ENCODE measurements around the gene TSHZ2.

TSHZ2 gene

DNA sequence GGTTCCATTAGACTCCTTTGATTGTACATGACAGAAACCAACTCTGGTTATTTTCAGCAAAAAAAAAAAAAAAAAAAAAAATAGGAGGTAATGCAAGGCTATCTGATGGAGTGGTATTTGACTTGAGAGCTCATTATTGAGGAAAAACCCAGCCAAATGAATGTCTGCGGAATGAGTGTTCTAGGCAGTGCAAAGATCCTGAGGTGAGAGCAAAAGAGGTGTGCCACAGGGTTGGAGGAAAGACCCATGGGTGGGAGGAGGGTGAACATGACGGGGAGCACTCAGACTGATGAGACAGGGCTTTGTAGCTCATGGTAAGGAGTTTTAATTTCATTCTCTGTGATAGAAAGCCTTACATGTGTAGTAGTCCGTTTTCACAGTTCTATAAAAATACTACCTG, 188.9 kb downstream of the TSHZ2 start:
- DNase-seq (ENCODE audit: low read depth, low spot score), result no peak

DNA sequence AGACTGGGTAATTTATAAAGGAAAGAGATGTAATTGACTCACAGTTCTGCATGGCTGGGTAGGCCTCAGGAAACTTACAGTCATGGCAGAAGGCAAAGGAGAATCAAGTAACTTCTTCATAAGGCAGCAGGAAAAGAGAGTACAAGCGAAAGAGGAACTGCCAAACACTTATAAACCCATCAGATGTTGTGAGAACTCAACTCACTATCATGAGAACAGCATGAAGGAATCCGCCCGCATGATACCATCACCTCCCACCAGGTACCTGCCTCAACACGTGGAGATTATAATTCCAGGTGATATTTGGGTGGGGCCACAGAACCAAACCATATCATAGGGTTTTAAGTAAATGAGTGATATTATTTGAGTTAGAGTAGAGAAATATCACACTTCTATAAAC, 189.3 kb downstream of the TSHZ2 start:
- no peak for DNase-seq (ENCODE audit: low read depth, low spot score)

DNA sequence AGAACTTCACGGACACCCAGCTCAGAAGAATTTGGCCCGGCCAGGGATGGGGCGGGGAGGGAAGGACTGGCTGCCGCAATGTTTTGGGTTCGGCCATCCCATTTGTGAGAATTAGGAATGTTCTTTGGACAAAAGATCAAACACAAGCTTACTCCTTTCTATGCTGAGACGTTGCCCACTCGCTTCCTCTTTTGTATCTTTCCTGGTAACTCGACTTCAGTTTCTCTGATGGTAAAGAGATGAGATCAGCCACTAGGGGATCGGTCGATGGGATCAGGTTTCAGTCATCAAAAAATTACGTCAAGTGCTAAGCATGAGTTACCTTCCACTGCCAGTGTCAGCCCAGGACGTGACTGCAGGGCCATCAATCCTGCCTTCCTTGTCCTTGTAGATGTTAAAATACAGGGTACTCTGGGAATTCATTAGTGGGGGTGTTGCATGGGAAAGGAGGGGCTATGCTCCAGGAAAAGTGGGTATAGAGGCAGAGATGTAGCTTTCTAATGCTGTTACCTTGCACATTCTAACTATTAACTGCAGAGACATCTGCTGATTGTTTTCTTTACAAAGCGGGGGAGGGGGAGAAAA, 190.2 kb downstream of the TSHZ2 start:
- DNase-seq (ENCODE audit: low read depth, low spot score), result peak; percentile 86

DNA sequence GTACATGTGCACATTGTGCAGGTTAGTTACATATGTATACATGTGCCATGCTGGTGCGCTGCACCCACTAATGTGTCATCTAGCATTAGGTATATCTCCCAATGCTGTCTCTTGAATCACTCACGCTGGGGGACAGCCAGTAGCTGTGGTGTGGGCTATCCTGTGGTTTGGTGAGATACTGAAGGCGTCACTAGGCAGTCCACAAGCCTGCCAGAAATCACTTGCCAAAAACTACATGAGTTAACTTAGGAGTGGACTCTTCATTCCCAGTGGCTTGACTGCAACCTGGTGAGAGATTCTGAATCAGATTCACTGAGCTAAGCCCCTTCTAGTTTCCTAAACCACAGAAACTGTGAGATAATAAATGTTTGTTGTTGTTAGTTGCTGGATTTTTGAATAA, 191.3 kb downstream of the TSHZ2 start:
- DNase-seq (ENCODE audit: low read depth, low spot score), result peak; percentile 89

DNA sequence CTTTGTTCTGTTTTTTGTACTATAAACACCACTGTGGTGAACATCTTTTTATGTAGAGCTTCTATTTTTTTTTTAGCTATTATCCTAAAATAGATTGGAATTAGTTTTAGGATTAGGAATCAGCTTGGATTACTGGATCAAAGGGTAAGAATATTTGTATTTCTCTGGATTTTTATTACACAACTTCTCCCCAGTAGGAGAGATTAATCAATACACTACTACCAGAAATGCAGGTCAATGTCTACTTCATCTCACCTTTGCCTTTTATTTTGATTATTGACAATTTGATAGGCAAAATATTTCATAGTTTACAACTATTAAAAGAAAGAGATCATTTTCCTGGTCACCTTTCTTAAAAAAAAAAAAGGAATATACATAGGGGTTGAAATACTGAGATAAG, 191.9 kb downstream of the TSHZ2 start:
- no peak for DNase-seq (ENCODE audit: low read depth, low spot score)

DNA sequence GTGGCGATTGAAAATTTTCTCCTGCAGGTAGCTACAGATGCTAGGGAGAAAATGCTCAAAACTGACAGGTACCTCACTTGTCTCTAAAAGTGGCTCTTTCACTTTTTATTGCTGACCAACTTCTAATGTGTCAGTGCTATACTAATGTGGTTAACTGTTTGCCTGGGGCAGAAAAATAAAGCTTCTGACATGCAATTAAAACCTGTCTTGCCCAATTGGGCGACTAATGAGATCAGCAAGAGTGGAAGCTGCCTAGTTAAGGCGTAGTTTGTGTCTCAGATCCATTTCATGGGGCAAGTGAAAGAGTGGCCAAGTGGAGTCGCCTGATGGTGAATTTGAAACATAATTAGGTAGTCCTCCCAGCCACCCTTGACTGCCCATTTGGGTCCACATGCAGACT, 193.3 kb downstream of the TSHZ2 start:
- no peak for DNase-seq (ENCODE audit: low read depth, low spot score)

DNA sequence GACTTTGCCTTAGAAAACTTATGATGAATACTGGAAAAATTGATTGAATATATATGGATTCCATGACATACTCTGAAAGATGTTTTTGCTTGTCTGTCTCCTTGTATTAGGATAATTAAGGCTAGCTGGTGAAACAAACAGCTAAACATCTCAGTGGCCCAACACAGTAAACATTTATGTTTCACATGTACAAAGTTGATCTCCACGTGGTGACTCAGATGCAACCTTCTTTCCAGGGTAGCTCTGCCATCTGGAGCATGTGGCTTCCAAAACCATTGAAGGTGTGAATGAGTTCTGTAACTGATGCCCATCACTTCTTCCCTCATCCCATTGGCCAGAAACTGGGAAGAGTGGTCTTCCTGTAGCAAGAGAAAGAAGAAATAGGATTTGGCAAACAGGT, 196.3 kb downstream of the TSHZ2 start:
- no peak for DNase-seq (ENCODE audit: low read depth, low spot score)

DNA sequence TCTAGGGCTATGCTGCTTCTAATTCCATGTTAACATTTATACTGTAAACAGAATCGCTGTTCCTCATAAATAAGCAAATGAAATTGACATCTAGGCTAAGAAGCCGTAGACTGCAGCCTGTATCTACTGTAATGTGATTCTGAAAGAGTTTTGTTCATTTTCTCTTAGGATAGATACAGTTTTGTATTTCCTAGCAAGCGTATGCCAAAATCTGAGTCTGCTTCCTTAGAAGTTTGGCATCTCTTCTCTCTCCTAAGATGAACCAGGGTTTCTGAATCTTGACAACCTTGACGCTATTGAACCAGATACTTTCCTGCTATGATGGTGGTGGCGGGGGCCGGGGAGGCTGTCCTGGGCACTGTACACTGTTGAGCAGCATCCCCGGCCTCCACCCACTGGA, 198.0 kb downstream of the TSHZ2 start:
- no peak for DNase-seq (ENCODE audit: low read depth, low spot score)

DNA sequence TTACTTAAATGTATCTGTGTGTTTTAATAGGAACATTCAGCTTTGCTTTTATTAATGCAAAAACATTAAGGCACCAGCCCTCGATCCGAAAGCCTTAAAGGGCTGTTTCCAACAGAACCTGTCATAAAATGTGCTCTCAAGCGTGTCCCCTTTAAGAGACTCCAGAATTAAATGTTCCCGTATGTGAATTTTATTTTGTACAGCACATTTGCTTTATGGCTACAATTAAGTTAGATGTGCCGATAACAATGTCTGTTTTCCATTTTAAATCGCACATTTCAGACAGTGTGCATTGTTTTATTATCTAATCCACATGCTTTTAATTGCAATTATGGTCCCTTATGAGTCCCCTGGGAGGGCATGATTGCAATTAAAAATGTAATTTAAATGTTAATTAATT, 198.9 kb downstream of the TSHZ2 start:
- no peak for DNase-seq (ENCODE audit: low read depth, low spot score)

DNA sequence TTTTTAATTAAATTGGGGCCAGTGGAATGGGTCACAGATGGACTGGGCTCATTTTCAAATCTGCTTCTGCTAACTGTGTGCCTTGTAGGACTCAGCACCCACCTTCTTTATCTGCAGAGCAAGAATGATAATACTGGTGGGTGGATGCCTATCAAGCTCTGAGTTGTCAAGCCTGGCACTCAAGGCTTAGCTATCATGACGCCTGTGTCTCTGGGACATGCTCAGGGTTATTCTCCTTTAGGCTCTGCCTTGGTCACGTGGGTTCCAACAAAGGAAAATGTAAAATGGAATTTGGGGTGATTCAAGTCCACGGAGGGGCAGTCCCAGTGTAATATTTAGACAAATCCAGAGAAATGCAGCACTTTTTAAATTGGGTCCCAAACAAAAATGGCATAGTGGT, 202.3 kb downstream of the TSHZ2 start:
- no peak for DNase-seq (ENCODE audit: low read depth, low spot score)

DNA sequence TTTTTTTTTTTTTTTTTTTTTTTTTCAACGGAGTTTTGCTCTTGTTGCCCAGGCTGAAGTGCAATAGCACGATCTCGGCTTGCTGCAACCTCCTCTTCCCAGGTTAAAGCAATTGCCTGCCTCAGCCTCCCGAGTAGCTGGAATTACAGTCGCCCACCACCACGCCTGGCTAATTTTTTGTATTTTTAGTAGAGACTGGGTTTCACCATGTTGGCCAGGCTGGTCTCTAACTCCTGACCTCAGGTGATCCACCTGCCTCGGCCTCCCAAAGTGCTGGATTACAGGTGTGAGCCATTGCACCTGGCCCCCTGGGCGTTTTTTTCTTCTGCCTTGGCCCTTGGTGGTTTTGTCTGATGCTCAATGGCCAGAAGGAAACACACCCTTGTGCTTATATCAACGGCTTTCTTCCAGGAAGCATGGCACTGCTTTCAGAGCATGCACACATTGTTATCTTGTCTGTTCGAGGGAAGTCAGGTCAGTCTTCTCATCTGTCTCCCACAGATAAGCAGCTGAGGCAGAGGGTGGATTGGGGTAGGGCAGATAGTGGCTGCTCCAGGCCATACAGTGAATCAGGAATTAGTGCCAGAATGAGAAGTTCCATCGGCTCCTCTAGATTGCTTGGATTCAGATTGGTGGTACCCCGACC, 203.1 kb downstream of the TSHZ2 start:
- no peak for DNase-seq (ENCODE audit: low read depth, low spot score)

DNA sequence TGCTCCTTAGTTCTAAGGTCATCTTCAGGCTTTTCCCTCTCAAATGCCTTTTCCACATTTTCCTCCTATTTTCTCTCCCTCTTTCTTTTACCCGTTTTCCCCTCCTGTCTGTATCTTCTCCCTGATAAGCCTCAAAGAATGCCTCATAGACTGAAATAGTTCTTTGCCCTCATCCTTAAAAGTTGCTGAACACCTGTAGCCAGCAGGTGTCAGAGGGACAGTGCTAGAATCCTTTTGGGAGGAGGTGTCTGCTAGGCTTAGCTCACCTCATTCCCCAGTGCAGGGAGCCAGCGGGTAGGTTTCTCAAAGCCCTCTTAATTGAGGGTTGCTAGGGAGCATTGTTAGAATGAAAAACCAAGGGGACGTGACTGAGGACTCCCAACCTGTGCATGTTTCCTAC, 204.0 kb downstream of the TSHZ2 start:
- no peak for DNase-seq (ENCODE audit: low read depth, low spot score)

DNA sequence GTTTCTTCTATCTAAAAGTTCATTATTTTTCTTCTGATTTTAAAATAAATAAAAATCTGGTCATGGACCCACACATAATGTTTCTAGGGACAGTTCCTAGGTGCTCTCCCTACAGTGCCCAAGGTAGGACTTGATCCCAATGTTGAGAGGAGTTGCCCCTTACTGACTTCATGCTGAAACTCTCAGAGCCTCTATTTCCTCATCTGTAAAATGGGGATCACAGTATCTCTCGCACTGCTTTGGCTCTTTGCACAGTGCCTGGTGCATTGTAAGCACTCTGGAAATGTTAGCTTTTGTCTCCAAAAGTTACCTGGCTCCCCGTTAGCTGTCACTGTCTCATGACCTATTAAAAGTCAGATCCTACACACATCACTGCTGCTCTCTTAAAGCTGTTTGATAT, 205.5 kb downstream of the TSHZ2 start:
- DNase-seq (ENCODE audit: low read depth, low spot score), result no peak

DNA sequence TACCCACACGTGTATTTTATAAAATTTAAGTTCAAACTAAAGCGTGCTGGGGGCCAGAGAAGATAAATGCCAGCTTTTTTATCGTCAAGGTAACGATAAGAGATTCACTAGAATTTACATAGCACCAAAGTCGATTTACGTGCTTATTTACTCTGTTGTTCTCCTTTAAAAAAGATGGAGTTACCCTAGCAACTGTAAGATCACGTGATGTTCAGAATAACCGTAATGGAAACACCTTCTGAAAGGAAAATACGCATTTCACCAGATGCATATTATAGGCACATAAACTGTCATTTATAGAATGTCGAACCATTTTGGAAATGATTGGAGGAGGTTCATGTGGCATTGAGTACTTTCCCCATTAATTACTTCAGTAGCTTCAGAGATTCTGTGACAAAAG, 207.6 kb downstream of the TSHZ2 start:
- no peak for DNase-seq (ENCODE audit: low read depth, low spot score)

DNA sequence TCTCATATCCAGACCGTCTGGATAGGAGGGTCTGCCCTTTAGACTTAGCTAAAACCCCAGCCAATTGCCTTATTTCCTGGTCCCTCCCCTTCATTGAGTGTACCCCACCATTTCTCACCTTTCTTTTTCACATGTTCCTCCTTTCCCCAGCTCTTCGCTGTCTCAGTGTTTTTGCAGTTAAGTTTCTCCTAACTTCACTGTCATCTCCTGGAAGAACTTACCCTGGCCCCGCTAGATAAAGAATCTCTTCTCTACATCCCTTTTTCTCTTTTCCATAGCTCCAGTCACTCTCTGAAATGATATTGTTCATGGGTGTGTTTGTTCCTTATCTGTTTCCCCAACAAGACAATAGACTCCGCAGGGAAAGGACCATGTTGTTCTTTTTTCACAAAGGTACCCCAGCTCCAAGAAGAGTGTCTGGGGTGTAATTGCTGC, 208.8 kb downstream of the TSHZ2 start:
- no peak for DNase-seq (ENCODE audit: low read depth, low spot score)

DNA sequence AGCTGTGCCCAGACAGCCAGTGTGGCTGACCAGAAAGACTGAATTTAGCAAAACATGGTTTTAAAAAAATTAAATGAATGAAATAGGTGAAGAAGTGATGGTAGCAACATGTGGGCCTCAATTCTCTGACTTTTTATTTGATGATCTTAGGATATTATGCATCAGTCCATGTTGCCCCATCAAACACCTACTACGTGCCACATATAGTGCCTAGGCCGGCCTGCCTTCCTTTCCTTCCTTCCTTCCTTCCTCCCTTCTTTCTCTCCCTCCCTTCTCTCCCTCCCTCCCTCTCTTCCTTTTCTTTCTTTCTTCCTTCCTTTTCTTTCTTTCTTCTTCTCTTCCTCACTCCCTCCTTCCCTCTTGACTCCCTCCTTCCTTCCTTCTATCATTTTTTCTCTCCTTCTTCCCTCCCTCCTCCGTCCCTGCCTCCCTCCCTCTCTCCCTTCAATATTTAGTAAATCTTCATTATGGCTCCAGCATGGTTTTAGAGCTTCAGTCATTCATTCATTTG, 209.8 kb downstream of the TSHZ2 start:
- no peak for DNase-seq (ENCODE audit: low read depth, low spot score)

DNA sequence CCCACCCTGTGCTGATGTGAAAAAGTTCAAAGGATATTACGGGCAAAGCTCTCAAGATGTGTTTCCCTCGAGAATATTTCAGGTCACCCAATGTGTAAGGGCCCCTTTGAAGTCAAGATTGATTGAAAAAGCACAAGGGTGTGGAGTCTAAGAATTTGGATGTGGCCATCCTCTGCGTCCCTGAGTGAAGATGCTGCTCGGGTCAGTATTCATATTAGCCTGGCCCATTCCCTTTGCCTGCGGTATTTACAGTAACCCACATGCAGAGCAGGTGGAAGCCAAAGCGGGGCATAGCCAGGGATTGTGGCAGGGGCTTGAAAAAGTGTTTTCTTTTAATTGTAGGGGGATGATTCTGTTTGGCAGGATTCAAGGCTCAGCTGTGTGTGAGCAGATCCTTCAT, 211.0 kb downstream of the TSHZ2 start:
- DNase-seq (ENCODE audit: low read depth, low spot score), result no peak

DNA sequence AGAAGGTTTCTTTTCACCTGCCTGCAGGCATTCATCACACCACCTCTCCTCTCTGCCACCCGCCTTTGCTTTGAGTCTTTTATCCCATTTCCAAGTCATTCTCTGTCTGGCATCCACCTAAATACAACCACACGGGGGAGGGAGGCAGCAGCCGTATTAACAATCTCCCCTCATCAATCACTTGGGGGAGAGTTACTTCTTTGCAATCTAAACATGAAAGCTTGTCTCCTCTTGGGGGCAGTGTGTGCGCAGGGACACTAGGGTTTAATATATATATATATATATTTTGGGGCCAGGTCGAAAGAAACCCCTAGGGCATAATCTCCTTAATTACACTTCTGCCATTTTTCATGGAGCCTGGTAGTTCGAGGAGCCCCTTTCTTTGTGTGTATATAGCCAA, 214.5 kb downstream of the TSHZ2 start:
- DNase-seq (ENCODE audit: low read depth, low spot score), result no peak

DNA sequence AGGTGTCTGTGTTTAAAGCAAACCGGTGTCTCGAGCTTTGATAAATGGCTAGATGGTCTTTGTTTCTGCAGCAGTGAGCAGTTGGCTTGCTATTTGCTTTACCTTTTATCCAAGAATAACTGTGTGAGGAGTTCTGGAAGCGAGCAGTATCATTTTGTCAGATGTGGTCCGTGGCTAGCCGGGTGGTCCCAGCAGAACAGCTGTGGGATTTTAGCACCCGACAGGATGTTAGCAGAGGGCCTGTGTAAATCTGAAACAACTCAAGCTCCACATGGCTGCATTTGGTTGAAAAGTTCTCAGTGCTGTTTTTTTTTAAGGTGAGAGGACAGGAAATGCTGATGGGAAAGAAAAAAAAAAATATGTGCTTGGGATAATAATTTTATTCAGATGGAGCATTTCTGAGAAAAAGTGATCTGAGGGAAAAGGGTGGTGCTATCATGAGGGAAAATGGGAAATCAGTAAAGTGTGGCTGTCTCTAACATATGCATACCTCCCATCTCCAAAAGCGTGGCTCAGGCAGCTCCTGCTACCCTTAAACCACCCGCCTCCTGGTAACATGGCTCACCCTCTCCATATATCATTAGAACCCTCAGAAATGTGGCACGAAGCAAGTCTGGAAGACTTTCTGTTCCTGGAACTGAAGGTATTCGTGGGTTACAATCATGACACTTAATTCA, 215.4 kb downstream of the TSHZ2 start:
- DNase-seq (ENCODE audit: low read depth, low spot score), result no peak

DNA sequence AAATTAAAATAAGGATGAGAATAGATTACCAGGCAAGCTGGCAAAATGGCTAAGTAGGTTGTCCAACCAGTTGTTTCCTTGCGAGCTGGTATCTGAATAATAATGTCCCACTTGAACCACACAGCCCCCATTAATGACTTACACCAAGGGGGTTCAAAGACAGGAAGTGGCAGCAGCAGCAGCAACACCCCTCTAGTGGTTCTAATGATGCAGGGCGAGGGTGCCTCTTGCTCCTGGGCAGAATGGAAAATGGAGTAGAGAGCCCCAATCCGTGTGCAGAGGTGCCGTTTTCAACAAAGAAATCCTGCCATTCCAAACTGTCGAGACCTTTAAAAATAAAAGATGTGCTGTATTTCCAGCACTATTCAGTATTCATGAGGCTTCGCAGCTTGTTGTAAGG, 218.1 kb downstream of the TSHZ2 start:
- no peak for DNase-seq (ENCODE audit: low read depth, low spot score)

DNA sequence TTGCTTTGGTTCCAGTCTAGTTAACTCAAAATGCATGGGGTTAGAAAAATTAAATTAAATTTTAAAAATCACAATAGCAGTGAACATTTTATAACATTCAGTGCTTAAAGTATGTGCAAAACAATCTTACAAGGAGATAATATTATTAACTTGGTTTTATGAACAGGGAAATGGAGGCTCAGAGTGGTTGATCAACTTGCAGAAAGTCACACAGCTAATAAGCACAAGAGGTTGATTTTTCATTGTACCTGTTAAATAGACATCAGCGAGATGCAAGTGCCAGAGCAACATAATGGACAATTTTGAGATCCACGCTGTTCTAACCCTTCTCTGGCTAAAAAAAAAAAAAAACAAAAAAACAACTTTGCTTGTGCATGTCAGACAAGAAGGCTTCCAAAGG, 219.8 kb downstream of the TSHZ2 start:
- no peak for DNase-seq (ENCODE audit: low read depth, low spot score)

DNA sequence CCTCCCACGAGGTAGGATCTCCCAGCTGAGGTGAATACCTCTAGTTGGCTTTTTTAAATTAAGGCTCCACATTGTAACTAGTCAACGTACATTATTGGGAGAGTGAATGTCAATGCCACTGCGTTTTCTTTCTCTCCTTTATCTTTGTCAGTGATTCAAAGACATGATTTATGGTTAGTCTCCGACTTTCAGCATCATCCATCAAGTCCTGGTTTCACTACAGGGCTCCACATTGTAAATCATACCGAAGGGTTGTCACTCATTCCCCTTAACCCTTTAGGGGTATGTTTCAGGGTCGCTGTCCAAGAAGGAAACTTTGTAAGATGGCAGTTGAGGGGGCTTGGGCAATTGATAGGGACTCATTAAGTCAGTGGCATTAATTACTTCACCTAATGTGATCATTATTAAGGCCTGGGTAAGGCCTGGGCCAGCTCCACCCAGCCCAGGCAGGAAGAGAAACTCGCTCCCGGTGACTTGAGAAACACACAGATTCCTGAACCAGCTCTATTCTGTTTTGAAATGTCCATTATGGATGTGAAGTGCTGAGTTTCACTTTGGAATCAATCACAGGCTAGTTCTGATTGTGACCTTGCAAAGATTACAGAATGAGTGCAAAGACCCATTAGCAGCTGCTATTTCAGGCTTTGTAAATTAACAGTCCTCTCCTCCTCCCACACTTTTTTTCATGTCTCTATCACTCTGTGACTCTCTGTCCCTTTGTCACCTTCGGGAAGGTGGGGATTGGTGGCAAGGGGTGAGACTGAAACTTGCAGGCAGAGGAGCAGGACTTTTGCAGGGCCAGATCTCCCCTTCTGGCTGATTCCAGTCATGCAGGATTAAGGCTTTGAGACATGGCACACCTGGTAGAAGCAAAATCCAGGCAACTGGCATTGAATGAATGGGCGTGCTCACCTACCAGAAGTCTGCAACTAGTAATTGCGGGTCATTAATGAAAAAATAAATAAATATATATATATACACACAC, 222.4 kb downstream of the TSHZ2 start:
- no peak for DNase-seq (ENCODE audit: low read depth, low spot score)

Measured in astrocyte of the hippocampus (primary cell).